RPMI7951 (cell line): ENCODE measurements around the gene SLC12A9. TPM values are rescaled to one million over a fixed set of nuclear protein-coding genes. Genes with fewer than 3 reads are reported as not detected.
"Not testable (repeated sequence)": the region's sequence is repeated elsewhere in the genome, so short reads cannot be mapped to it uniquely, and the experiment has no call there.

Source experiments
- DNase-seq: peaks from one replicate; pipeline ENCODE4 v3.0.0-alpha.2; 2012; ENCODE audit warnings: low read depth
- total RNA-seq: library from RNA; depleted of rRNA; stranded (reverse); fragments of >200 nt; shearing (Covaris generic); gene quantifications from 2 replicates; pipeline ENCODE4 v1.2.3, GENCODE V29; 2014

Gene SLC12A9
- total RNA-seq, 1 experiment from 2014 or later, result 9.4 TPM

DNA sequence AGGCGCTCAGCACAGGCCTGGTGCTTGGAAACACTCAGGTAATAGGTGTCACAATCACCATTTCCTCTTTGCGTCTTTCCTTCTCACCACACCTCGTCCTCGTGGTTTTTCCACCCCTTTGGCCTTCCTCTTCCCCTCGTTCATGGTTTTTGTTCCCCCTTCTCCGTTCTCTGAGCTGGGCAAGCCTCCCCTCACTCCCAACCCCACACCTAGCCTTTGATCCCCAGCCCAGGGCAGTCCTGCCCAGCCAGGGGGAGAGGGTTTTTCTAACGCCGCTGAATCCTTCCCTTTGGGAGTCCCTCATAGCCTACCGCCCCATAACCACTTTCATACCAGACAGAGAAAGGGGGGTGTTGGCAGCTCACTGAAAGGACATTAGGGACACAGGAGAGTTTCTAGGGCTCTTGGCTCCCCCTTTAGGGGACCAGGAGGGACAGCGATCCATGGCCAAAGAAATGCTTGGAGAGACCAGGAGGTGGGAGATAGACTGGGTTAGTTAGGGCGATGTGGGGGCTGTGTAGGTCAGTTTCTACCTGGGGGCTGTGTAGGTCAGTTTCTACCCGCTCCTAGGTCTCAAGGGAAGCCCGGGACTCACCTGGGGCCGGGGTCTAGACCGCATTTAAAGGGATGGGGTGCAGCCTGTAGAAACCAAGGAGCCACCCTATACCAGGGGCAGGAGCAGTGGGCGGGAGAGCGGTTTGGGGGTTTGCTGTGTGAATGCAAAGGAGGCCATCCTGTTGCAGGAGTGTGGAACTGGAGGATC is 26.6 kb upstream of the SLC12A9 start:
- peak; percentile 65 for DNase-seq

GRCh38 chr7:100826514-100827329 is 25.8 kb upstream of the SLC12A9 start:
- no peak for DNase-seq

DNA sequence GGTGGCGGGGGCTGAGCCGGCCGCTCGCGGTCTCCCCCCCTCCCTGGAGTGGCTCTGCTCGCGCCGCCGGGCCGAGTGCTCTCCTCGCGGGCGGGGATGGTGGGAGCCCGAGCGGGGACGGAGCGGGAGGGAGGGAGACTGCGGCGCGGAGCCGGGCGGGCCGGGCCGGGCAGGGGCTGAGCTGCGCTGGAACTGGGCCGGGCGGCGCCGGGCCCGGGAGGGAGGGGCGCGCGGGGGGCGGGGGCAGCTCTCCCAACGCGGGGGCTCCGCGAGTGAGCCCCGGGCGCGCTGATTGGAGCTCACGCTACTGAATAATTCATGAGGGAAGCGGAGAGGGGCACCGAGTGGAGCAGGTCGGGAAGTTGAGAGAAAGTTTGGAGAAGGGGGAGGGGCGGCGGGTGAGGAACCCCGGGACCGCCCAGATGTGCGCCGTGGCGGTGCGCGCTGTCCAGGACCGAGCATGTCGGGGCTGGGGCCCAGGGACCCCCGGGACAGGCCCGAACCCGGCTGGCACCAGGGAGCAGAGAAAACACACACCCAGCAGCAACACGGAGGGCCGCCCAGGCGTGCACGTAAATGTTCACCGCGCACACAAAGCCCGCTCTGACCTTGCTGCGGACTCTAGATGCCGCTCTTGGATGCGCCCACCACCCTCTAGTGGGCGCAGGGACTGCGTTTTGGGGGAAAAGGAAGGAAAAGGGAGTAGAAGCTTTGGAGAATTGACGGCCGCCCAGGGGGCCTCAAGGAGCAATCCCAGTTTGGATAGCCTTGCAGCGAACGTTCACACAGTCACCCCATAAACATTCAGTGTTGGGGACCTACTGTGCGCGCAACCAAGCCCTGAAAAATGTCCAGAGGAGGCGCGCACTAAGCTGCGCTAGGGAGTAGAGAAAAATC is 24.9 kb upstream of the SLC12A9 start, which contains the start of gene EPHB4:
Gene EPHB4 (minus strand): TSS at position 194 of the 897 bp plus-strand sequence. CDS start 493 bp downstream, outside the sequence.
- peak; percentile 85 for DNase-seq

DNA sequence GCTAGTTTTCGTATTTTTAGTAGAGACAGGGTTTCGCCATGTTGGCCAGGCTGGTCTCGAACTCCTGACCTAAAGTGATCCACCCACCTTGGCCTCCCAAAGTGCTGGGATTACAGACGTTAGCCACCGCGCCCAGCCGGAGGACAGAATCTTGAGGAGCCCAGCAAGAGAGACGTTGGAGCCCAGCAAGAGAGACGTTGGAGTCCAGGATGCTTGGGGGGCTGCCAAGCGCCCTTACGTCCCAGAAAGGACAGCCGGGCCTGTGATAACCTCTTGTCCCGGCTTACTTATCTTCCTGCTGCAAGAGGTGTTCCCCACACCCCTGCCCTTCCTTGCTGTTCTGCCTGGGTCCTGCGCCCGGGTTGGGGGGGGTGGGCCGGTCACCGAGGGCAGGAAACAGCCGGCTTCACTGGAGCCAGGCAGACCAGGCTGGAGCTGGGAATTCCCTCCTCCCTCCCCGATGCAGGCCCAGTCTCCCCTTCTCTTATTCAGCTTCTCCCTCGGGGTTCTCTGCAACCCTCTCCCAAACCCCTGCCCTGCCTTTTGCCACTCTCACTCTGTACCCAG is 23.3 kb upstream of the SLC12A9 start:
- no peak for DNase-seq

- no peak for DNase-seq
Measured at GRCh38 chr7:100830396-100830795, 22.1 kb upstream of the SLC12A9 start.

DNA sequence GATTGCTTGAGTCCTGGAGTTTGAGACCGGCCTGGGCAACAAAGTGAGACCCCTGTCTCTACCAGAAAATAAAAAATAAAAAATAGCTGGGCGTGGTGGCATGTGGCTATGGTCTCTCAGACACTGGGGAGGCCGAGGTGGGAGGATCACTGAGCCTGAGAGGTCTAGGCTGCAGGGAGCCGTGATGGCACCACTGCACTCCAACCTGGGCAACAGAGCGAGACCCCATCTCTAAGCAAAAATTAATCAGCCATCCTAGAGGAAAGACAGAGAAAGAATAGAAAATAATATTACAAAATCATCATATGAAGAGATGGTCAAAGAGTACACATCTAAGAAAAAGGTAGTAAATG is 20.3 kb upstream of the SLC12A9 start:
- DNase-seq, result no peak

DNA sequence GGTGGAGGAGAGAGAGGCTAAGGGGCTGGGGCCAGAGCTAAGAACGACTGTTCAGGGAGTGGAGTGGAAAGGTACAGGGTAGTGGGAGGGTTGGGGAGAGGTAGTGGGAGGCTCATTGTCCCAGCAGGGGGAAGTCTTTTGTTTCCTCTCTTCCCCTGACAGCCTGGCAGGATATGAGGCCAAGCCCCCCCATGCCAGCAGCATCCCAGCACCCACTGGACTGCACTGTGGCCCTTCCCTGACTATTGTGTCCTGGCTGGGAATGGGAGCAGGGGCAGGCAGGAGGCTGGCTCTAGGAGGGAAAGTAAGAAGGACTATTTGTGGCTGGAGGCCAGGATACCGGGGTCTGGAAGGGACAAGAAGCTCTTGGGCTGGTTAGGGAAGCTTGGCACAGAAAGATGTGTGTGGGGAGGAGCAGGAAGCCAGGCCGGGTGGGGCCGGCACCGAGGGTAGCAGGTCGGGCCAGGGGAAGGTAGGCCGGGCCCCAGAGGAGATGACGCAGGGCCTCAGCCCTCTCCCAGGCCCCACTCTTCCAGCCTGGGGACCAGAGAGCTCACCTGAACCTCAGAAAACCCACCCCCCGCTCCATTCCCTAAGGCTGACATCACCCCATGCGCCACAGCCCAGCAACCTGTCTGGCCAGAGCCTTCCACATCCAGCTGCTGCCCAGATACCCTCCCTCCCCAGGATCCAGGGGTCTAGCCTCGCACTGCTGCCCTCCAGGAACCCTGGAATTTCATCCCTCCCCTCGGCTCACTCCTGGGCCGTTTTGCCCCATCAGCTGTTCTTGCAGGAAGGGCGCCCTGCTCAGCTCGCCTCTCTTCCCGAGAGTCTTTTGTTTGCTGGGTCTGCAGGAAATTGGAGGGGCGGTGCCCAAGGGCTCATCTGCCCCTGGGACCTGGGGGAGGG is 16.4 kb upstream of the SLC12A9 start:
- no peak for DNase-seq

- DNase-seq, result no peak
Measured at GRCh38 chr7:100836812-100837098, 15.8 kb upstream of the SLC12A9 start.

DNA sequence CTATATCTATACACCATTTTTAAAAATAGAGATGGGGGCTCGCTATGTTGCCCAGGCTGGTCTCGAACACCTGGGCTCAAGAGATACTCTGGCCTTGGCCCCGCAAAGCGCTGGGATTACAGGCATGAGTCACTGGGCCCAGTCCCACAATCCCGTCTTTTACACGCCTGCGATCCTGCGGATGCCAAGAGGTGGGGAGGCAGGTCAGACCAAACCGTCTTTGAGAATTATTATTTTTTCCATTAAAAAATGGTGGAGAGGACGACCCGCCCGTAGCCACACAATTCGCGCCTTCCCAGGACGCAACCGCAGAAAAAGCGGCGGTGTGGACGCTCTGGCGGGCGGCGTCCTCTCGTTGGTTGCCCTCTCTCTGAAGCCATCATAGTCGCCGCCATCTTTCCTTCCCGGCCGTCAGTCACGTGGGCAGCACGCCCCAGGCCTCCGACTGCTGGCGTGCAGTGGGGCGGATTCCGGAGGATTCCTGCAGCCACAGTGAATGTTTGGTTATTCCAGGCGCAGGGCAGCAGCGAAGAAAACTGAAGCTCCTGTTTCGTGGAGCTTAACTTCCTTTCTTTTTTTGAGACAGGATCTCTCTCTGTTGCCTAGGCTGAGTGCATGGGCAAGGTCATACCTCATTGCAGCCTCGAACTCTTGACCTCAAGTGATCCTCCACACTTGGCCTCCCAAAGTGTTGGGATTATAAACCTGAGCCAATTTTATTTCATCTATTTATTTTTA is 15.2 kb upstream of the SLC12A9 start:
- peak; percentile 92 for DNase-seq

DNA sequence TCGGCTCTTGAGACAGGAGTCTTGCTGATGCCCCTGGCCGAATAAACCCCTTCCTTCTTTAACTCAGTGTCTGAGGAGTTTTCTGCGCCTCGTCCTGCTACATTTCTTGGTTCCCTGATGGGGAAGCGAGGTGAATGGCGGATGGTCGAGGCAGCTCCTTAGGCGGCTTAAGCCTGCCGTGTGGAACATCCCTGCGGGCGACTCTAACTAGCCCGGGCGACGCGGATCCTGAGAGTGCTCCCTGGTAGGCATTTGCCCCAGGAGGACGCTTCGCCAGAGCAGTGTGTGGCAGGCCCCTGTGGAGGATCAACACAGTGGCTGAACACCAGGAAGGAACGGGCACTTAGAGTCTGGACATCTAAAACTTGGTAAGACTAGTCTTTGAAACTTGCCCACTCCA is 13.2 kb upstream of the SLC12A9 start:
- no peak for DNase-seq

DNA sequence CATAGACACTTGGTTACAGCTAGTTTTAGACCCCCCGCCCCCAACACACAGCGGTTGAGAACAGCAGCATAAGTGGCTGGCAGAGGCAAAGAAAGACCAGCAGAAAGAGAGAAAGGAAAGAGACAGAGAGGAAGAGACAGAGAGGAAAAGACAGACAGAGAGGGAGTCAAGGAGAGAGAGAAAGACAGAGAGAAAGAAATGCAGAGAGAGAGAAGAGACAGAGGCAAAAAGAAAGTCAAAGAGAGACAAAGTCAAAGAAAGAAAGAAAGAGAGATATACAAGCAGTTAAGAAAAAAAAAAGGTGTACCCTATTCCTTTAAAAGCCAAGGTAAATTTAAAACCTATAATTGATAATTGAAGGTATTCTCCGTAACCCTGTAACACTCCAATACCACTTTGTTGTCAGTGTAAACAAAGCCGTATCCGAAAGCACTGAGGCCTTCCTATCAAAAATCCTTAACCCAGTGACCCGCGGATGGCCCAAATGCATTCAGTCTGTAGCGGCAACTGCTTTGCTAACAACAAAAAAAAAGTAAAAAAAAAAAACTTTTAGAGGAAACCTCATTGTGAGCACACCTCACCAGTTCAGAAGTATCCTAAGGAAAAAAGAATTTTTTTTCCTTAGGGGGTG is 11.9 kb upstream of the SLC12A9 start:
- DNase-seq, result no peak

DNA sequence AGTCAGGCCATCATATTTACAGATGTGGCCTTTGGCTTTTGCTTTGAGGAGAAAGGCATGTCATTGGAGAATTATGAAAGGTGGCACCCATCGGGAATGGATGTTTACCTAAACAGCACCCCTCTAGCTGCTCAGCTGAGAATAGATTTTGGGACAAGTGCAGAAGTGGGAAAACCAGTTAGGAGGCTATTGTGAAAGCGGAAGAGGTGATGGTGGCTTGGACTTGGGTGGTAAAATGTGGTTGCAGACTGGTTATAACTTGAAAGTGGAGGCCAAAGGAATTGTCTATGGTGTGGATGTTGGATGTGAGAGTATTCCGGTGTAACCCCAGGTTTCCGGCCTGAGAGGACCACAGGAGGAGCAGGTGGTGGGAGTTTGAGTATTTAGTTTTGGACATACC is 5.2 kb upstream of the SLC12A9 start:
- DNase-seq, result no peak

GRCh38 chr7:100854146-100854895 is 1.8 kb downstream of the SLC12A9 start:
- DNase-seq, result no peak

DNA sequence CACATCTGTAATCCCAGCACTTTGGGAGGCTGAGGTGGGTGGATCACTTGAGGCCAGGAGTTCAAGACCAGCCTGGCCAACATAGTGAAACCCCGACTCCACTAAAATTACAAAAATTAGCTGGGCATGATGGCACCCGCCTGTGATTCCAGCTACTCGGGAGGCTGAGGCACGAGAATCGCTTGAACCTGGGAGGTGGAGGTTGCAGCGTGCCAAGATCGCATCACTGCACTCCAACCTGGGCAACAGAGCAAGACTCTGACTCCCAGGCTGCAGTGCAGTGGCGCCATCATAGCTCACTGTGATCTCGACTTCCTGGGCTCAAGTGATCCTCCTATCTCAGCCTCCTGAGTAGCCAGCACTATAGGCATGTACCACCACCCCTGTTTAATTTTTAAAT is 2.4 kb downstream of the SLC12A9 start:
- DNase-seq, result not testable (repeated sequence)

- no peak for DNase-seq
Measured at GRCh38 chr7:100855515-100855914, 3.0 kb downstream of the SLC12A9 start.

DNA sequence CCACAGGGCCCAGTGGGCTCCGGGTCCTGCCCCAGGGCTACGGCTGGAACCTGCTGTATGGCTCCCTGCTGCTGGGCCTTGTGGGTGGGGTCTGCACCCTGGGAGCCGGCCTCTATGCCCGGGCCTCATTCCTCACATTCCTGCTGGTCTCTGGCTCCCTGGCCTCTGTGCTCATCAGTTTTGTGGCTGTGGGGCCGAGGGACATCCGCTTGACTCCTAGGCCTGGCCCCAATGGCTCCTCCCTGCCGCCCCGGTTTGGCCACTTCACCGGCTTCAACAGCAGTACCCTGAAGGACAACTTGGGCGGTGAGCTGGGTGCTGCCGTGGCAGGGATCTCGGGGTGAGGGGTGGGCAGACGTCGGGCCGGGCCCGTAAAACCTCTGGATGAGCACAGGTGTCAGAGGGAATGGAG is 4.4 kb downstream of the SLC12A9 start:
- no peak for DNase-seq

- no peak for DNase-seq
Measured at GRCh38 chr7:100859856-100860255, 7.3 kb downstream of the SLC12A9 start.

- no peak for DNase-seq
Measured at GRCh38 chr7:100860702-100861615, 8.4 kb downstream of the SLC12A9 start.
